ENCODE measurements around the gene AK1.

AK1 gene

DNA sequence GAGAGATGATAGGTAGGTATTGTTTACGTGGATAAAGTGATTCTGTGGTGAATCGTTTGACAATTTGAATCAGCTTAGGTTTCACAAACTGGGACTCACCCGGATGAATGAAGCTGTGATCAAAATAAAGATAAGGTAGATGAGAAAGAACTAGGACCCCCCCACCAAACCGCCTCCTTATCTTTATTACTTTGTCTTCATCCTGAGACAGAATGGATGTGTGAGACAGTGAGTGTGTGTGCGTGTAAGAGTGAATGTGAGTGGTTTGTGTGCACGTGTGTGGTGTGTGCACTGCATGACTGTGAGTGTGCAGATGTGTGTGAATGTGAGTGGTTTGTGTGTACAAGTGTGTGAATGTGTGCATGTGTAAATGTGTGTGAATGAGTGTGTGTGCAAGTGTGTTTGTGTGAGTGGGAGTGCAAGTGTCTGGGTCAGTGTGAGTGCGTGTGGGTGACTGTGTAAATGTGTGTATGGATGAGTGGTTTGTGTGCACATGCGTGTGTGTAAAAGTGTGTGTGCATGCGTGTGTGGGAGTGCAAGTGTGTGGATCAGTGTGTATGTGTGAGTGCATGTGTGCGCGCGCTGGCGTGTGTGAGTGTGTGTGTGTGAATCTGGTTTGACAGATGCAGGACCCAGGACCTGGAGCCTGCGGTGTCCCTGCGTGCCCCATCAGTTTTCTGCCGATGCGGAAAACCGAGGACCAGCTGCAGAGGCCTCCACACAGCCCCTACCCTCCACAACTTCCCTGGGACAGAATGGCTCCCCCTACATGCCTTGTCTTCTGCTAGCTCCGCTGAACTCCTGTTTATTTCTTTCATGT lies 11.6 kb downstream of the AK1 start:
- DNase-seq = no peak

DNA sequence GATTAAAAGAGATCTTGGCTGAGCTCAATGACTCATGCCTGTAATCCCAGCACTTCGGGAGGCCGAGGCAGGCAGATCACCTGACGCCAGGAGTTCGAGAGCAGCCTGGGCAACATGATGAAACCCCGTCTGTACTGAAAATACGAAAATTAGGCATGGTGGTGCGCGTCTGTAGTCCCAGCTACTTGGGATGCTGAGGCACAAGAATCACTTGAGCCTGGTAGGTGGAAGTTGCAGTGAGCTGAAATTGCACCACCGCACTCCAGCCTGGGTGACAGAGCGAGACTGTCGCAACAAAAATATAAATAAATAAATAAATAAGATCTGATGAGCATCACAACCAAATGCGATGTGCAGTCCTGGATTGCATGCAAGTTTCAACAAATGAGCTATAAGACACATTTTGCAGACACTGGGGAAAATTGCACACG lies 14.3 kb downstream of the AK1 start:
- peak; percentile 44 for DNase-seq

DNA sequence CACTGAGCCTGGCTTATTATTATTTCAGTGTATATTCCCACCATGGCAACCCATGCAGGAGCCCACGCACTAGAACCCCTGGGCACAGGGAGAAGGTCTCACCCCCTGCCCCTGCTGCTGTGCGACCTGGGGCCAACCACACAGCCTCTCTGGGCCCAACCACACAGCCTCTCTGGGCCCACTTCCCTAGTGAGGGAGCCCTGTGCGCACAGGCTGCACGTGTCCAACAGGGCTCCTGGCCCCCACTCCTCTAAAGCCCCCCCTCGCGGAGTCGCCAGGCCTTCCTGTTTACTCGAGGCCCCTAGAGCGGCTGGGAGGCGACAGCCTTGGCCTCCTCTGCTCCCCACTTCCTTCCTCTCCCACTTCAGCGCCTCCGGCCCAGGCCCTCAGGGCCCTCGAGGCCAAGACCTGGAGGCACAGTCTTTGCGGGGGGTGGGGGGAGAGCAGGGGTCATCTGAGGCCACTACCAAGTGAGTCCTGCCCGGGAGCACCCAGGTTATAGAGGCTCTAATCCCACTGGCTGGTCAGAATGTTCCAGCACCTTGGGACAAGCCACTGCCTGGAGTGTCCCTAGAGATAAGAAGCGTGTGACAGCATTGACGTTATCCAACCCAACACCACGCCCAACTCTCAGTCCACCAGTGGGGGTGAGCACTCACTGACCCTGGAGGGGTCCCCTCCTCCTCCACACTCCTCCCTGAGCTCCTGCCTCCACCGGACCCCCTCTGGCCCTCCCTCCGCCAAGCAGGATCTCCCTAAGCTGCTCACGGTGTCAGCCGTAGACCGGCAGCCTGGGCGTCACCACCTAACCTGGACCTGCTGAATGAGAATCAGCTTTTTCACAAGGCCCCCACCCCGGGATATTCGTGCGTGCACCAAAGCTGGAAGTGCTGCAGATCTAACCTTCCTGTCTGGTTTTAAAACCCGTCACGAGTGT lies 15.1 kb downstream of the AK1 start:
- peak; percentile 83 for DNase-seq

DNA sequence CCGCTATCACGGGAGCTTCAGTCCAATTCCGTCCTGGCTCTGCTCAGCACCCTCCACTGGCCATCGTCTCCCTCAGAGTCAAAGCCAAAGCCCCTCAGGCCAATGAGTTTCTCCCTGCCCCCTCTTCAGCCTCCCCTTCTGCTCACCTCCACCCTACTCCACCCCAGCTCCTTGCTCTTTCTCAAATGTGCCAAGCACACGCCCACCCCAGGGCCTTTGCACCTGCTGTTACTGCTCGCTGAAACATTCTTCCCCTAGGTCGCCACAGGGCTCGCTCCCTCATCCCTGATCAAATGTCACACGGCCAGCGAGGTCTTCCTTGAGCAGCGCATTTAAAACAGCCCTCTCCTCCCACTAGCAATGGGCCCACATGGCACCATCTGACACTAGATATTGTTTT lies 16.7 kb downstream of the AK1 start:
- DNase-seq = no peak

DNA sequence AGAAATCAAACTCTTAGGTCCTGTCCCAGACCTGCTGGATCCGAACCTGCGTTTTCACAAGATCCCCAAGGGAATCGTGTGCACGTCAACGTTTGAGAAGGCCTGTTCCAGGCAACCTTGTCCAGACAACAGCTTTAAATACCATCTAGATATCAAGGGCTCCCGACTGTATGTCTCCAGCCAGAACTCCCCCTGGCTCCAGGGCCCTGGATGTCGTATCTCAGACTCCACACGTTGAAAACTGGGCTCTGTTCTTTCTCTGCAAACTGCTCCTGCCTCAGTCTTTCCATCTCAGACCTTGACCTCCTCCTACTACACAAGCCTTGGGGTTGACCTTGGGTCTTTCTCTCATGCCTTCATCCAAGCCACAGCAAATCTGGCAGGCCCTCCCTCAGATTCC lies 17.2 kb downstream of the AK1 start:
- no peak for DNase-seq

DNA sequence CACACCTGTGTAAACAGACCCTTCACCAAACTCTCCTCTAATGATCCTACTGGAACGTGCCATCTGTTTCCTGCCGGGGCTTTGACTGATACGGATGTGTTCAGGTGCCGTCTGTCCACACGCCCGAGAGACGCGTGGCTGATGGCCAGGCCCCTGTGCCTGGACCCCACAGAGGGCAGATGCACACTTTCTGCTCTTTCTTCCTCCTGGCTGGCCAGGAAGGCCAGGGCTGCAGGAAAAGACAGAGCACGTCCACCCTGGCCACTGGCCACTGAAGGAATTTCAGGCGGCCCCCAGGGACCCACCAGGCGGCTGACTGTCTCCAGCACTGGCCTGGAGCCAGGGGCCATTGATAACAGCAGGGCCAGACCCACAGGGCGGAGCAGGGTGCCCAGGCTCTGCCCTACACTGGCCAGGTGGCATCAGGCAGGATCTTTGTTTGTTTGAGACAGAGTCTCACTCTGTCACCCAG lies 19.4 kb downstream of the AK1 start:
- DNase-seq = no peak

DNA sequence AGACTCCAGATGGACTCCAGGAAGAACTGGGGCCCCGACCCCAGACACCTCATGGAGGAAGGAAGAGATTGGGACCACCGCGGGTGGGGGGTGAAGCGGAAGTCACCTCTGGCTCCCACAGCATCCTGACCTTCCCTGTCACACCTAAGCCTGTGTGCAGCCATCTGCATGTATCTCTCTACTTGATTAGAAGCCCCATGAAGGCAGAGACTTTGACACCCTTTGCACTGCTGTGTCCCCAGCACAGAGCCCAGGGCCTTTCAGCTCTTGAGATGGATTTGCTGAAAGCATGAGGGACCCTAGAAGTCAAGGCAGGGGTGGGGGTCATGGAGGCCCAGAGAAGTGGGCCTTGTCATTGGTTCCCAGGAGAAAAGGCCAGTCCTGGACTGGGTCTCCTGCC lies 20.2 kb downstream of the AK1 start:
- DNase-seq = no peak

DNA sequence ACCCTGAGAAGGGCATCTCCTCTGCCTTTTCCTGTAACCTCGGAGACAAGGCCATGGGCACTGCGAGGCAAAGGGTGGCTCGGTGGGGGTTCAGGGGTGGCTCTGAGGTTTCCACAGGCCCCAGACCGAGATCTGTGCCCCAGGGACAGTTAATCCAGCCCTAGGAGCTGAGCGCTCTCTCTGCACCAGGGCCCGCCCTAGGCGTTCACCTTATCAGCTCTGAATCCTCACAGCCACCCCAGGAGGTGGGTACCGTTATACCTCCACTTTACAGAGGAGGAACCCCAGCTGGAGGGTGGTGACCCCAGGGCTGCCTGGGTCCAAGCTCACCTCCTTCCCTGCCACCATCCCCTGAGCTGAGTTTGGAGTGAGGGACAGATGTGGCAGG lies 20.8 kb downstream of the AK1 start:
- DNase-seq = no peak

DNA sequence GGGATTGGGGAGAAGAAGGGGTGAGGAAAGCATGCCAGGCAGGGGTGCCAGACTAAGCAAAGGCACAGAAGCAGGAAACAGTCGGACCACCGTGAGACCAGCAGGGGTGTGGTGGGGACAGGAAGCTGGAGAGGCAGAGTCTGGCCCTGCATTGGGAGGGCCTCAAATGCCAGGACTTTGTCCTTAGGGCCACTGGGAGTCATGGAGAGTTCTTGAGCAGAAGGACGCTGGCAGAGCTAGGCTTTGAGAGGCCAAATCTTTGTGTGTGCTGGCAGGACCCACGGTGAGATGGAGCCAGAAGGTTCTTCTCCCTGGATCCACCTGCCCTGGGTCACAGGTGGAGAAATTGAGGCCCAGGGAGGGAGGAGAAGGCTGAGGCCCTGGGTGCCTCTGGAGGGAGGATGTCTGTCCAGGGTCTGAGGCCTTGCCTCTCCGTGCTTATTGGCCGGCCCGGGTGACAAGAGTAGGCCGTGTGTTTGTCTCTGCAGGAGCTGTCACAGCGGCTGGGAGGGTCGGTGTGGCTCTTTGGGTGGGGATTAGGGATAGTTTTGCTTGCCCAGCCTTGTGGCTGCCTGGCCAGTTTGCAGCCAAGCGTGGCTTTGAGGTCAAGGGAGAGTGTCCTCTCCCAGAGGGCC lies 21.3 kb downstream of the AK1 start:
- no peak for DNase-seq

DNA sequence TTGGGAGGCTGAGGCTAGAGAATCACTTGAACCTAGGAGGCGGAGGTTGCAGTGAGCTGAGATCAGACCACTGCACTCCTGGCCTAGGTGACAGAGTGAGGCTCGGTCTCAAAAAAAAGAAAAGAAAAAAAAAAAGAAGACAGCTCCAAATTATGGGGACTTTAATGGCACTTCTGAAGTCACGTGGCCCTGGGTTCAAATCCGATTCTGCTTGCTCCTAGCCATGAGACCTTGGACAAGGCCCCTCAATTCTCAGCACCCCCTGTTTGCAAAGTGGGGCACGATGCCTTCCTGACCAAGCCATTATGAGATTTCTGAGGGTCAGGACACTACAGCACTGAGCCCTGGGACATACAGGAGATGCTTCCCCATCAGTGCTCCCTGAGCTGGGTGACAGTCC lies 22.0 kb downstream of the AK1 start:
- DNase-seq = no peak

DNA sequence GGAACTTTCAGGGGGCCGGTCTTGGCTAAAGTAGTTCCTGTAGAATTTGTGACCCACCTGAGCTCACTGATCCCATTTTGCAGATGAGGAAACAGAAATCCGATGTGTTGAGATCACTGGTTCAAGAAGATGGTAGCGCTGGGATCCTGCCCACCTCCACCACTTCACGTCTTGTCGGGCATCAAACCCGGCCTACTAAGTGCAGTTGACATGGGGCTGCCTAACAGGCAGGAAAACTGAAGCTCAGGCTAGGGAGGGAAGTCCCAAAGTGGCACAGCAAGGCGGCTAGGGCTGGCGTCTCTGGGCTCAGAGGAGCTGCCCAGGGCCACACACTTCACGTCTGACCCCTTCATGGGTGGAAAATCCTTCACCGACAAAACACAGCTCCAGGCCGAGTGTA lies 22.5 kb downstream of the AK1 start:
- DNase-seq = no peak

DNA sequence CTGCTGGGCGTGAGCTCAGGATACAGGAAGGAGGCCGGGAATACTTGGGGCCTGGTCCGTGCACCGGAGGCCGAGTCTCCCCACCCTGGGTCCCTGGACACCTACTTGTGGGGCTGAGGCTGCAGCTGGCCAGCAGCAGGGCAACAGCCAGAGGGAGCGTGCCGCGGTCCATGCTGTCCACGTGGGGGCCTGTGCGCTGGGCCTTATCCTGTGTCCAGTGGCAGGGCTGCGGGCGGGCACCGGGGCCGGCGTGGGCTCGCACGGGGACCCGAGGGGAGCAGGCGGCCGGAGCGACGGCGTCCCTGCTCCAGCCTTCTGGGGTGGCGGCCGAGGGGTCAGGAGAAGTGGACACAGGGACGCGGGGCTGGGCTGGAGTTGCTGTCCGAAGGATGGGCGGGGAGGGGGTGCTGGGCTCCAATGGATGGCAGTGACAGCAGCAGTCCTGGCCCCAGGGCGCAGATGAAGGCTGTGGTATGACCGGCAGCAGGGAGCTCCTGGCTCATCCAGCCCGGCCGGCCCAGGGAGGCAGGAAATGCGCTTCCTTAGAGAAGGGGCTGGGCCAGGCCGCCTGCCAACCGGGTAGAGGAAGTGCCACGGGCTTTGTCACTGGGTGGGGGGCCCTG lies 23.2 kb downstream of the AK1 start, which contains the start of gene ENG:
Gene ENG (minus strand): TSS at position 475 of the 623 bp plus-strand sequence. CDS start 303 bp downstream, at position 172.
- DNase-seq = peak; percentile 35

DNA sequence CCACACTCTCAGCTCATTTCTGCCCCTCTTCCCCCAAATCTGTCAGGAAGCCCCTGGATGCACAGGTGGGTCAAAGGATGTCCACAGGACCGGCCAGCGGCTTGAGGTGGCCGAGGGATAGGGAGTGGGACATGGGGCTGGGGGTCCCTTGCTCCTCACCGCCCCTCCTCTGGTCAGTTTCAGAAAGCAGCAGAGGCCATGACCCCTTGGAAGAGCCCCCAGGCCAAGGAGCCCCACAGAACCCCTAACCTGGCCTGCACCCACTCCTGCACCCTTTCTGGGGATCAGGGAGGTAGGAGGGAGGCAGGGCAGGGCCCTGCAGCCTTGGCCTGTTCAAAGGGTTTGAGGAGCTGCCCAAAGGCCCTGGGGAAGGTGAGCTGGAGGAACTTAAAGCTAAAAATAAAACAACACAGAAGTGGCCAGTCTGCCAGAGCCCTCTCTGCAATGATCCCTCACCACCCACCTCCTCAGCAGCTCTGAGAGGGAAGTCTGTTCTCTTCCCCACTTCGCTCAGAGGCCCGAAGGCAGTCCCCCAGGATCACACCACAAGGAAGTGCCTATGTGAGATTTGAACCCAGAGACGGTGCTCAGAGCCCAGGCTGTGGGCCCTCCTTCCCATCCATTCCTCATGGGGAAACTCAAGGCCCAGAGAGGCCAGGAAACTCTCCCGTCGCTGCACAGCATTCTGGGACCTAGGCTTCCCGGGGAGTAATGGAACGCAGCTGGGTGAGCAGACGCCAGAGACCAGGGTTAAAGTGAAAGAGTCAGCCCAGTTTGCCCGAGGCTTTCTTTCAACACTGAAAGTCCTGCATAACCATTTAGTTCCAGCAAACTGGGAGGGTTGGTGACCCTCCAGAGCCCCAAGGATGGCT lies 23.9 kb downstream of the AK1 start:
- no peak for DNase-seq

DNA sequence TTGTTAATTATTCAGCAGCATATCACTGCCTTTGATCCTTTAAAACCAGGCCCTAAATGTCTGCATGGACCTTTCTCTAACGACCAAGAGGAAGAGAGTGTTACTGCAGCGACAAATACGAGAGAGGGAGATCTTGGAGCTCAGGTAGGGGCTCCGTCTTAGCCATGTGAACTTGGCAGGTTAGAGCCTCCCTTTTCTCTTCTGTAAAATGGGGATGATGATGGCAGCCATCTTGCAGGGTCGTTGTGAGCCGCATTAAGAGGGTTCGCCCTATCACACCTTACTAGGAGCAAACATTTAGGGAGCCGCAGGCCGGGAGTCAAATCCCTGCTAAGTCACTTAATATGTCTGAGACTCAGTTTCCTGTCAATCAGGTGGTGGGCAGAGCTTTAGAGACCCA lies 24.6 kb downstream of the AK1 start:
- DNase-seq = no peak

DNA sequence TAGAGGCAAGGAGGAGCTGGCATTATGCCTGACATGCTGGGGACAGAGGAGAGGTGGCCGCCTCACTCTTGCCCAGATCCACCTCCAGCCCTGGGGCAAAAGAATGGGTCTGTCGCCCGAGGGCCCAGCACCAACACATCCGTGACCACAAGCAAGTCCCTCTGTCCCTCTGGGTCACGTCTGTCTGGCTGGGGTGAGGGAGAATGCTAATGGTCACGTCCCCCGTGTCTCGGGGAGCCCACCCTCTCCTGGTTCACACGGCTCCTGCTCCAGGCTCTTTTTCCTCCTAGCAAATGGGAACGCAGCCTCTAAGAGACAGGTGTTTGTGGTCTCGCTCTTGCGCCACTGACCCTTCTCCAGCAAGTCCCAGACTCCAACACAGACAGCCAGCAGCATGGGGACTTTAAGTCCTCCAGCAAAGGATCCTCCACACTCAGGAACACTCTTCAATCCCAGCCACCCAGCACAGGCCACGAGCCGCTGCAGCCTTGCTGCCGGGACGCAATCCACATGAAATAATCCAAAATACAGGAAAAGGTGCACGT lies 27.1 kb downstream of the AK1 start:
- DNase-seq = no peak

DNA sequence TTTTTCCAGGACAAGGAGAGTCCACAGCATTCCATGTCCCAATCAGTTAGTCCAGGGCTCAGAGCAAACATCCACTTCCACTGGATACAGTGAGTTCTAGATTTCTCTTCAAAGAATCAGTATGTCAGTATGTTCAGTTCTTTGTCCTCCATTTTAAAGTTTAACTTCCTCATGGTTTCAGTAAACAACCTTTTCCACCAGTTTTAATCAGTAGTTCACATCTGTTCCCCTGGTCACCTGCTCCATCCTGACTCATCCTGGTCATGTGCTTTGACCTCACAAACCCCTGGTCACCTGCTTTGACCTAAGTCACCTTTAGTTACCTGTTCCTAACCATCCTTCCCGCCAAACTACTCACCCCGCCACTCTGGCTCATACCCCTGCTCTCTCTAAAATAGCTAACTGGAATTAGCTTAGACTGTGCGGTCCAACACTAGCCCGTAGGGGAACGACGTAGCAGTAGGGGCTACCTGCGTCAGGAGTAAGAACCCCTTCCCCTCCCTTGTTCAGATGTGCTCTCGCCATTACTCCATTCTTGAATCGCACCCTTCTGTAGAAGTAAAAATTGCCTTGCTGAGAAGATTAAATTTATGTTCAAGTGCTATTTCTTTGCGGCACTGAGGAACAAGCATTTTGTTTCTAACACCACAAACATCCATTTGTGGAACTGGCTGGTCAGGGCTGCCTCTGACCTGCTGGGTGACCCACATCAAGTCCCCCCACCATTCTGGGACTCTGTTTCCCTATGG lies 28.5 kb downstream of the AK1 start:
- DNase-seq = no peak

DNA sequence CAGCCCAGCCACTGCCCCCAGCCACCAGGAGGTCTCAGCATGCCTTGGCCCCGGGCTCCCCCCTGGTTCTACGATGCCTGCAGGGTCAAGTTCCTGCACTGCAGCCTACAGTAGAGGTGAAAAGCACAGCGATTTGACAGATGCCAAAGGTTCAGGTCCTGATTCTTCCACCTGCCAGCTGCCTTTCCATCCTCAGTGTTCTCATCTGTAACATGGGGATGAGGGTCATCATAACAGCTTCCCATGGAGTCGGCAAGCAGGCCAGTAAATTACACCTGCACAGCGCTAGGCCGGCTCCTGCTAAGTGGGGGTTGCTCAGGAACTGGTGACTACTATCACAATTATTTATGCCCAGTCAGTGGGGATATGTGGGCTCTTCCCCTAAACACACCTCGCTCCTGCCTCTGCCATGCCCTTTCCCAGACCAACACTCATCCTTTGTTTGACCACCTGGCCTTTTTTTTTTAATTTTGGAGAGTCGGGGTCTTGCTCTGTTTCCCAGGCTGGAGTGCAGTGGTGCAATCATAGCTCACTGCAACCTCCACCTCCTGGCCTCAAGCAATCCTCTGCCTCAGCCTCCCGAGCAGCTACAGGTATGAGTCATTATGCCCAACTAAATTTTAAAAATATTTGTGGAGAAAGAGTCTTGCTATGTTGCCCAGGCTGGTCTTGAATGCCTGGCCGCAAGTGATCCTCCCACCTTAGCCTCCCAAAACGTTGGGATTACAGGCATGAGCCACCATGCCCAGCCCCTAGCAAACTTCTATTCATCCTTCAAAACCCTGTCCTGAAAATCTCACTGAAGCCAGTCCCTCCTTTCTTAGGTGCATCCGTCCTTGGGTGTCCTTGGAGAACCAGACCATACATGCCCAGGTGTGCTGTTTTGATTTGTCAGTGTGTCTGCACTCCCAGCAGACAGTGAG lies 29.4 kb downstream of the AK1 start:
- no peak for DNase-seq

DNA sequence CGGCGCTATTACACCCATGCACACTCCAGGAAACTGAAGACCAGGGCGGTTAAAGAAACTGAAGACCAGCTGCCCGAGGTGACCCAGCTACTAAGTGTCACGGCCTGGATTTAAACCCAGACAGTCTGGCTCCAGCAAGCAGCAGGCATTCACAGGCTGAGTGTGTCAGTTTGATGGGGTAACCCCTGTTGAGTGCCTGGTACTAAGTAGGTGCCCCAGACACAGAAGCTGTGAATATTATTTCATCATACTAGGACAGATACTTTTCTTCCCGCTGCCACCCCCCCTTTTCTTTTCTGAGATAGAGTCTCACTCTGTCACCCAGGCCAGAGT lies 30.3 kb downstream of the AK1 start:
- no peak for DNase-seq

DNA sequence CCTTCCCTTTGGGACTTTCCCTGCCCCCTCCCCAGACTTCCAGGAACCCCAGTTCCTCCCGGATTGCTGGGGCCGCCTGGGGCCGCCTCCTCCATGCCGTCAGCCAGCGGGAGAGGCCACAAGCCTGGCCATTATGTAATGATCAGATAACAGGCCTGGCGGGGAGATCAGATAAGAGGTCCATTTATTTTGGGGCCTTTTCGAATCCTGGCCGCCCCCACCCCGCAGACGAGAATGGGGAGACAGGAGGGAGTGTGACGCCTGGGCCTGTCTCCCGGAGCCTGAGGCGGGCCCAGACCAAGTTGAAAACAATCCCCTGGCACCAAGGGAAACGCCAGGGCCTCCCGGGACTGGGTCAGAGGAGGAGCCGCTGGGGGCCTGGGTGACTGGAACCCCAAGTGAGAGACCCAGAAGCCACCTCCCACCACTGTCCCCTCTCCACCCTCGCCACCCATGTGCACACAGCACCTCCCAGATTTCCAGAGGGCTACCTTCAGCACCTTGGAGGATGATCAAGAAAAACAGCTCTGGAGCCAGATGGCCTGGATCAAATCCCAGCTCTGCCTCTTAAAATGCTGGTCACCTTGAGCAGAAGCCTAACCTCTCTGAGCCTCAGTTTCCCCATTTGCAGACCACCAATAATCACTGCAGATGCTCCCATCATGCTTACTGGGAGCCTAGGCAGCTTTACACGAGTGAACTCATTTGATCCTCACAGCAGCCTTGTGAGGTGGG lies 30.9 kb downstream of the AK1 start:
- no peak for DNase-seq
